ENCODE measurements around the gene HMGN2. TPM values are rescaled to one million over a fixed set of nuclear protein-coding genes. Genes with fewer than 3 reads are reported as not detected.
A peak's percentile ranks its signal among the peaks of the same experiment; 100 is the strongest.

HMGN2 gene
- total and polyA plus RNA-seq, 2 of the 13 experiments (the other 11 are each of a cell fraction or from before 2014, with no cell fraction given), result 63.4 to 343 TPM

GRCh38 chr1:26471498-26472319 is 531 bp upstream of the HMGN2 start (continued):
- TF ChIP-seq NCOA2 (CRISPR knock-in tag; IDR thresholded peaks at IDR 0.05) (no peak), HMGXB4 (CRISPR knock-in tag; IDR thresholded peaks at IDR 0.05; ENCODE audit: borderline replicate concordance in 1 of 2, low read depth in 1 of 2) (no peak), MED1 (CRISPR knock-in tag; IDR thresholded peaks at IDR 0.05) (no peak), SP2 (CRISPR knock-in tag; IDR thresholded peaks at IDR 0.05) (no peak), ARNTL (CRISPR knock-in tag; IDR thresholded peaks at IDR 0.05) (no peak), GATAD1 (CRISPR knock-in tag; IDR thresholded peaks at IDR 0.05) (no peak), NFKB2 (CRISPR knock-in tag; IDR thresholded peaks at IDR 0.05; ENCODE audit: borderline replicate concordance) (no peak), ZNF7 (CRISPR knock-in tag; IDR thresholded peaks at IDR 0.05) (no peak), ZNF121 (CRISPR knock-in tag; IDR thresholded peaks at IDR 0.05) (peak; percentile 71), RFXAP (CRISPR knock-in tag; IDR thresholded peaks at IDR 0.05; ENCODE audit: borderline replicate concordance) (no peak), ZNF280D (CRISPR knock-in tag; IDR thresholded peaks at IDR 0.05) (no peak)

Measured in HepG2 (cell line).